ENCODE measurements around the gene SDC1. TPM values are rescaled to one million over a fixed set of nuclear protein-coding genes. Genes with fewer than 3 reads are reported as not detected.

Gene SDC1
- total and polyA plus RNA-seq, 2 of the 8 experiments (the other 6 are each of a cell fraction or from before 2014, with no cell fraction given): 45.3 to 73.3 TPM

DNA sequence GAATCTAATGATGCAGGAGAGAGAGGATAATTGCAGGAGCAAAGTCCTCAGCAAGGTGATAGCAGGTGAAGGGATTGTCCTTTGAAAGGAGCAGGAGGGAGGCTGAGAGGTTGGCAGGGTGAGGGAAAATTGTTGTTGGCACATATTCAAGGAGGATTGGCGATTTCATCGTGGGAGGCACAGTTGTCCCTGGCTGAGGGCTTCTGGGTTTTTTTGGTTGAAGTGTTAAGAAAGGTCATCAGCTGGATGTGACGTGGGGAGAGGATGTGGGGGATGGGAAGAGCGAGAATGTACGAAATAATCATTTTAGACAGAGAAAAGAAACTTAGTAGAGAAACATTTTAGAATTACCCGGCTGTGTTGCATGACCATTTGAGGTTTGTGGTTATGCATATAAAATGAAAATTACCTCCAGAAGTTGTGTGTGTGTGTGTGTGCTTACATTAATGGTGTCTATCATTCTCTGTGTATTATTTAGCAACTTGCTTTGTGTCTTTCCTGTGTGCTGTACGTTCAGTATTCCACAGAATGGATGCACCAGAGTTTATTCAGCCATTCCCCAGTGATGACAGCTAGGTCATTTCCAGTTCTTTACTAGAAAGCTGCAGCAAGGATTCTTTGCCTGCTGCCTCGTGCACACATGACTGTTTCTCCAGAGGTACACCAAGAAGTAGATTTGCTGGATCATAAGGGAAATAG lies 67.6 kb downstream of the SDC1 start:
- Histone ChIP-seq H3K79me2 (ENCODE audit: control insufficient read depth in 1 of 2, insufficient read depth in 2 of 2, low read length in 2 of 2) (no peaks in the 10 kb centered on the region), H2BK12ac (ENCODE audit: low read depth, low read length) (no peak overlapping the region), H2BK20ac (ENCODE audit: low read length) (no peak overlapping the region), H3K9ac (replicated peaks in 1 of 4; ENCODE audit: extremely low read depth in 1 of 4, low read depth in 3 of 4, low read length in 3 of 4) (no peak overlapping the region), H3K18ac (ENCODE audit: extremely low read depth, low read length) (no peak overlapping the region), H3K4ac (replicated peaks; ENCODE audit: insufficient read length, low read depth, low read length) (no peak overlapping the region), H3K4me2 (ENCODE audit: insufficient read depth in 1 of 2, low read depth in 2 of 2, low read length in 2 of 2) (no peak overlapping the region), H4K20me1 (replicated peaks in 1 of 2; ENCODE audit: control insufficient read depth in 1 of 2, insufficient read depth in 2 of 2, low read length in 2 of 2) (no peaks in the 10 kb centered on the region), H3K9me3 (ENCODE audit: insufficient read depth in 2 of 2, low read depth in 1 of 2, low read length in 1 of 2) (no peaks in the 10 kb centered on the region), H3K27ac (ENCODE audit: low read depth, low read length) (no peak overlapping the region), H2BK5ac (ENCODE audit: low read depth, low read length) (no peak overlapping the region), H4K5ac (ENCODE audit: insufficient read length, low read depth, low read length) (no peak overlapping the region), H3K4me3 (ENCODE audit: extremely low read depth in 1 of 4, insufficient read depth in 2 of 4, low read depth in 3 of 4, low read length in 4 of 4) (no peak overlapping the region), H3K27me3 (replicated peaks in 1 of 4; ENCODE audit: control insufficient read depth in 3 of 4, extremely low read depth in 1 of 4, insufficient read depth in 3 of 4, low read length in 3 of 4) (no peaks in the 10 kb centered on the region), H3K14ac (ENCODE audit: insufficient read length) (no peak overlapping the region), H3K36me3 (ENCODE audit: control insufficient read depth in 2 of 4, insufficient read depth in 4 of 4, low read length in 3 of 4) (no peaks in the 10 kb centered on the region), H3K23ac (ENCODE audit: insufficient read length) (no peak overlapping the region), H4K91ac (replicated peaks; ENCODE audit: insufficient read length, low read length) (no peak overlapping the region), H2AFZ (ENCODE audit: low read length) (no peak overlapping the region), H4K8ac (ENCODE audit: extremely low read depth, insufficient read depth, low read length) (no peak overlapping the region), H3K4me1 (replicated peaks in 1 of 4; ENCODE audit: control insufficient read depth in 3 of 4, insufficient read depth in 4 of 4, low read length in 3 of 4) (no peaks in the 10 kb centered on the region), H2BK120ac (replicated peaks; ENCODE audit: low read depth, low read length) (no peak overlapping the region), H3K79me1 (ENCODE audit: low read depth, low read length) (no peaks in the 10 kb centered on the region), H3K23me2 (ENCODE audit: low read depth, low read length) (no peaks in the 10 kb centered on the region; the same call in 1 of the 2 replicates), H2AK5ac (ENCODE audit: low read depth, low read length) (no peak overlapping the region), H2BK15ac (ENCODE audit: low read length) (no peak overlapping the region), H3K56ac (replicated peaks; ENCODE audit: insufficient read length, low read depth, low read length) (no peak overlapping the region)
- ChIA-PET POLR2A (ENCODE audit: partially characterized antibody) (no interaction called here), CTCF (ENCODE audit: partially characterized antibody) (interaction anchor here (1.1 to 1.5 kb wide), 2 partner anchors 21 to 68 kb away, joined by 3 to 4 read pairs; no protein-coding TSS in a partner anchor)
- no peak for TF ChIP-seq YY1 (IDR thresholded peaks at IDR 0.05; ENCODE audit: low read depth, low read length)
- TF ChIP-seq NANOG (IDR thresholded peaks at IDR 0.05; ENCODE audit: insufficient read depth, low read depth, low read length, poor library complexity, severe bottlenecking): no peak
- TF ChIP-seq RNF2 (IDR thresholded peaks at IDR 0.05; ENCODE audit: borderline replicate concordance, low read depth, low read length, missing control alignments, poor library complexity, severe bottlenecking): no peak
- TF ChIP-seq FOSL1 (IDR thresholded peaks at IDR 0.05; ENCODE audit: insufficient read depth, low read depth, low read length): no peak
- no peak for TF ChIP-seq CTBP2 (IDR thresholded peaks at IDR 0.05; ENCODE audit: borderline replicate concordance, insufficient read depth, insufficient read length, low read length)
- TF ChIP-seq BRCA1 (IDR thresholded peaks at IDR 0.05; ENCODE audit: low read depth, low read length): no peak
- no peak for TF ChIP-seq SIN3A (conservative IDR thresholded peaks at IDR 0.05 in 1 of 2, IDR thresholded peaks at IDR 0.05 in 1 of 2; ENCODE audit: low read depth in 1 of 2, low read length in 2 of 2)
- no peak for TF ChIP-seq EGR1 (IDR thresholded peaks at IDR 0.05; ENCODE audit: borderline replicate concordance, low read depth, low read length)
- TF ChIP-seq E2F6 (IDR thresholded peaks at IDR 0.05): no peak
- TF ChIP-seq ASH2L (IDR thresholded peaks at IDR 0.05; ENCODE audit: low read length): no peak
- TF ChIP-seq SUZ12 (IDR thresholded peaks at IDR 0.05; ENCODE audit: low read length): no peak
- no peak for TF ChIP-seq CHD1 (IDR thresholded peaks at IDR 0.05; ENCODE audit: low read depth, low read length)
- WGBS, 2 experiments (ENCODE audit: extremely low coverage in 1 of 2, insufficient coverage in 1 of 2, insufficient read length in 1 of 2, insufficient replicate concordance in 2 of 2, low coverage in 1 of 2, low lambda C conversion rate in 2 of 2, missing lambda C conversion rate in 1 of 2): 86 to 100% methylated on average over 3 to 8 of the region's 8 CpGs
- FAIRE-seq (no peak), DNase-seq (ENCODE audit: low read depth in 1 of 2, low spot score in 2 of 2) (no peak)
